K562 (cell line): Measurements from ENCODE around the gene TCF3. TPM values are rescaled to one million over a fixed set of nuclear protein-coding genes. Genes with fewer than 3 reads are reported as not detected.

Source experiments
- FOXP1 ChIP-seq: sonication (generic); formaldehyde crosslinking; IDR thresholded peaks from 2 replicates; pipeline ENCODE4 v1.8.0; 2022; ENCODE audit warnings: mild to moderate bottlenecking, missing genetic modification reagents
- IFI16 ChIP-seq: fragments of 250-450 bp; sonication (Bioruptor Pico); IDR thresholded peaks from 2 replicates; pipeline ENCODE4 v2.1.2; 2022; ENCODE audit warnings: mild to moderate bottlenecking, inconsistent platforms
- polyA plus RNA-seq, 8 experiments: library from polyadenylated mRNA; depleted of rRNA in 4 of 8; stranded (reverse) in 5 of 8; unstranded in 3 of 8; fragments of >200 nt; fragmentation: Nextera tagmentation in 2 of 8; fragmentation: Illumina TruSeq in 1 of 8; extraction: Ambion mirVana in 2 of 8; extraction: Trizol in 1 of 8; gene quantifications; 2 replicates each; pipeline versions ENCODE4 v1.2.1 to v1.2.3, GENCODE V29; 2011 to 2014; ENCODE audit warnings: inconsistent platforms in 1 of 8, missing spikeins in 1 of 8
- total RNA-seq, 7 experiments: library from RNA; depleted of rRNA in 6 of 7; stranded (reverse); fragments of >200 nt in 6 of 7; fragmentation: Illumina TruSeq in 2 of 7; extraction: Trizol in 2 of 7; gene quantifications; 2 replicates each; pipeline versions ENCODE4 v1.2.1 to v1.2.3, GENCODE V29; 2011 to 2021; ENCODE audit warnings: low replicate concordance in 1 of 7
- TF ChIP-seq, protein P1 (sequence below): fragments of 200-800 bp; sonication (Bioruptor generic); IDR thresholded peaks from 2 replicates; pipeline ENCODE4 v1.6.1; 2016; ENCODE audit warnings: missing genetic modification characterization, missing compliant biosample characterization
- TF ChIP-seq, protein P2 (sequence below): IDR thresholded peaks from 2 replicates; pipeline ENCODE4 v1.6.1; 2011; ENCODE audit warnings: borderline replicate concordance, low read depth, mild to moderate bottlenecking, moderate library complexity, low read length; ENCODE audit not compliant: insufficient read depth, poor library complexity, severe bottlenecking
- TF ChIP-seq, protein P3 (sequence below): fragments of 450-650 bp; IDR thresholded peaks from 2 replicates; pipeline ENCODE4 v1.6.1; 2018; ENCODE audit not compliant: partially characterized antibody
- TF ChIP-seq, protein P4 (sequence below), 2 experiments: fragments of 450-650 bp in 1 of 2; IDR thresholded peaks; 2 replicates each; pipeline ENCODE4 v1.6.1; 2011 to 2017; ENCODE audit warnings: low read depth in 2 of 2, antibody characterized with exemption in 1 of 2, borderline replicate concordance in 1 of 2, low read length in 1 of 2, mild to moderate bottlenecking in 1 of 2, mixed read lengths in 1 of 2; ENCODE audit not compliant: control insufficient read depth in 1 of 2
- TF ChIP-seq, protein P5 (sequence below), 2 experiments: IDR thresholded peaks; 2 replicates each; pipeline ENCODE4 v1.6.1; 2012; ENCODE audit warnings: improper control_type of control experiment in 2 of 2, low read depth in 2 of 2, low read length in 2 of 2, borderline replicate concordance in 1 of 2

Gene TCF3
- total and polyA plus RNA-seq, 9 of the 15 experiments (the other 6 are each of a cell fraction or from before 2014, with no cell fraction given) = 5.6 to 259 (median 84.0) TPM

DNA sequence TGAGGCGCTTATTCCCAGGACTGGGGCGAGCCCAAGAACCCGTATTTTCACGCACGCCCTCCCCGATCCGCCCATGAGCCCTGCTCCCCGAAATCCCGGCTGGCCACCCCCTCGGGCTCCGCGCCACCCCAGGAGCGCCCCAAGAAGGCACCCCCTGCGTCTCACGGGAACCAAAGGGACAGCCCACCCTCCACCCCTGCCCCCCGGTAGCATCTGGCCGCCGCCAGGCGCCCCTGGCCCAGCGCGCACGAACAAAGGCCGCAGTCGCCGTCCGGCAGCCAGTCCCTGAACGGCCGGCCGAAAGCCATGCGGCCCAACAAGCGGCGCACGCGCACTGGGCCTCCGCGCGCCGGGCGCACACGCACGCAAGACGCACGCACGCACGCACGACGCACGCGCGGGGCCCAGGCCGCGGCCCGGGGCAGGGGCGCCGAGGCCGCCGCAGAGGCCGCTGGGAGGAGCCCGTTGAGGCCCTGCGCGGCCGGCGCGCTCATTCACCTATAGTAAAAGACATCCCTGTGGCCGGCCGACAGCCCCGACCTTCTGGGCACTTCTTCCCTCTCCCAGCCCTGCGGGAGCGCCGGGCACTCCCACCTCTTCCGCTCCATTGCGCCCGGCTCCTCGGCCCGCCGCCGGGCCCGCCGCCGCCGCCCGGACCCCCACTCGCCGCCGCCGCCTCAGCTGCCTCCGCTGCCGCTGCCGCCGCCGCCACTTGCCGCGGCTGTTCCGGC is 60.2 kb downstream of the TCF3 start (continued):
- TF ChIP-seq, protein P1, sequence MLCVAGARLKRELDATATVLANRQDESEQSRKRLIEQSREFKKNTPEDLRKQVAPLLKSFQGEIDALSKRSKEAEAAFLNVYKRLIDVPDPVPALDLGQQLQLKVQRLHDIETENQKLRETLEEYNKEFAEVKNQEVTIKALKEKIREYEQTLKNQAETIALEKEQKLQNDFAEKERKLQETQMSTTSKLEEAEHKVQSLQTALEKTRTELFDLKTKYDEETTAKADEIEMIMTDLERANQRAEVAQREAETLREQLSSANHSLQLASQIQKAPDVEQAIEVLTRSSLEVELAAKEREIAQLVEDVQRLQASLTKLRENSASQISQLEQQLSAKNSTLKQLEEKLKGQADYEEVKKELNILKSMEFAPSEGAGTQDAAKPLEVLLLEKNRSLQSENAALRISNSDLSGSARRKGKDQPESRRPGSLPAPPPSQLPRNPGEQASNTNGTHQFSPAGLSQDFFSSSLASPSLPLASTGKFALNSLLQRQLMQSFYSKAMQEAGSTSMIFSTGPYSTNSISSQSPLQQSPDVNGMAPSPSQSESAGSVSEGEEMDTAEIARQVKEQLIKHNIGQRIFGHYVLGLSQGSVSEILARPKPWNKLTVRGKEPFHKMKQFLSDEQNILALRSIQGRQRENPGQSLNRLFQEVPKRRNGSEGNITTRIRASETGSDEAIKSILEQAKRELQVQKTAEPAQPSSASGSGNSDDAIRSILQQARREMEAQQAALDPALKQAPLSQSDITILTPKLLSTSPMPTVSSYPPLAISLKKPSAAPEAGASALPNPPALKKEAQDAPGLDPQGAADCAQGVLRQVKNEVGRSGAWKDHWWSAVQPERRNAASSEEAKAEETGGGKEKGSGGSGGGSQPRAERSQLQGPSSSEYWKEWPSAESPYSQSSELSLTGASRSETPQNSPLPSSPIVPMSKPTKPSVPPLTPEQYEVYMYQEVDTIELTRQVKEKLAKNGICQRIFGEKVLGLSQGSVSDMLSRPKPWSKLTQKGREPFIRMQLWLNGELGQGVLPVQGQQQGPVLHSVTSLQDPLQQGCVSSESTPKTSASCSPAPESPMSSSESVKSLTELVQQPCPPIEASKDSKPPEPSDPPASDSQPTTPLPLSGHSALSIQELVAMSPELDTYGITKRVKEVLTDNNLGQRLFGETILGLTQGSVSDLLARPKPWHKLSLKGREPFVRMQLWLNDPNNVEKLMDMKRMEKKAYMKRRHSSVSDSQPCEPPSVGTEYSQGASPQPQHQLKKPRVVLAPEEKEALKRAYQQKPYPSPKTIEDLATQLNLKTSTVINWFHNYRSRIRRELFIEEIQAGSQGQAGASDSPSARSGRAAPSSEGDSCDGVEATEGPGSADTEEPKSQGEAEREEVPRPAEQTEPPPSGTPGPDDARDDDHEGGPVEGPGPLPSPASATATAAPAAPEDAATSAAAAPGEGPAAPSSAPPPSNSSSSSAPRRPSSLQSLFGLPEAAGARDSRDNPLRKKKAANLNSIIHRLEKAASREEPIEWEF = no peak
- TF ChIP-seq IFI16 (CRISPR knock-in tag) (no peak), FOXP1 (CRISPR knock-in tag) (peak; percentile 89)
- TF ChIP-seq, protein P2, sequence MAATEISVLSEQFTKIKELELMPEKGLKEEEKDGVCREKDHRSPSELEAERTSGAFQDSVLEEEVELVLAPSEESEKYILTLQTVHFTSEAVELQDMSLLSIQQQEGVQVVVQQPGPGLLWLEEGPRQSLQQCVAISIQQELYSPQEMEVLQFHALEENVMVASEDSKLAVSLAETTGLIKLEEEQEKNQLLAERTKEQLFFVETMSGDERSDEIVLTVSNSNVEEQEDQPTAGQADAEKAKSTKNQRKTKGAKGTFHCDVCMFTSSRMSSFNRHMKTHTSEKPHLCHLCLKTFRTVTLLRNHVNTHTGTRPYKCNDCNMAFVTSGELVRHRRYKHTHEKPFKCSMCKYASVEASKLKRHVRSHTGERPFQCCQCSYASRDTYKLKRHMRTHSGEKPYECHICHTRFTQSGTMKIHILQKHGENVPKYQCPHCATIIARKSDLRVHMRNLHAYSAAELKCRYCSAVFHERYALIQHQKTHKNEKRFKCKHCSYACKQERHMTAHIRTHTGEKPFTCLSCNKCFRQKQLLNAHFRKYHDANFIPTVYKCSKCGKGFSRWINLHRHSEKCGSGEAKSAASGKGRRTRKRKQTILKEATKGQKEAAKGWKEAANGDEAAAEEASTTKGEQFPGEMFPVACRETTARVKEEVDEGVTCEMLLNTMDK = peak; percentile 5
- TF ChIP-seq, protein P3, sequence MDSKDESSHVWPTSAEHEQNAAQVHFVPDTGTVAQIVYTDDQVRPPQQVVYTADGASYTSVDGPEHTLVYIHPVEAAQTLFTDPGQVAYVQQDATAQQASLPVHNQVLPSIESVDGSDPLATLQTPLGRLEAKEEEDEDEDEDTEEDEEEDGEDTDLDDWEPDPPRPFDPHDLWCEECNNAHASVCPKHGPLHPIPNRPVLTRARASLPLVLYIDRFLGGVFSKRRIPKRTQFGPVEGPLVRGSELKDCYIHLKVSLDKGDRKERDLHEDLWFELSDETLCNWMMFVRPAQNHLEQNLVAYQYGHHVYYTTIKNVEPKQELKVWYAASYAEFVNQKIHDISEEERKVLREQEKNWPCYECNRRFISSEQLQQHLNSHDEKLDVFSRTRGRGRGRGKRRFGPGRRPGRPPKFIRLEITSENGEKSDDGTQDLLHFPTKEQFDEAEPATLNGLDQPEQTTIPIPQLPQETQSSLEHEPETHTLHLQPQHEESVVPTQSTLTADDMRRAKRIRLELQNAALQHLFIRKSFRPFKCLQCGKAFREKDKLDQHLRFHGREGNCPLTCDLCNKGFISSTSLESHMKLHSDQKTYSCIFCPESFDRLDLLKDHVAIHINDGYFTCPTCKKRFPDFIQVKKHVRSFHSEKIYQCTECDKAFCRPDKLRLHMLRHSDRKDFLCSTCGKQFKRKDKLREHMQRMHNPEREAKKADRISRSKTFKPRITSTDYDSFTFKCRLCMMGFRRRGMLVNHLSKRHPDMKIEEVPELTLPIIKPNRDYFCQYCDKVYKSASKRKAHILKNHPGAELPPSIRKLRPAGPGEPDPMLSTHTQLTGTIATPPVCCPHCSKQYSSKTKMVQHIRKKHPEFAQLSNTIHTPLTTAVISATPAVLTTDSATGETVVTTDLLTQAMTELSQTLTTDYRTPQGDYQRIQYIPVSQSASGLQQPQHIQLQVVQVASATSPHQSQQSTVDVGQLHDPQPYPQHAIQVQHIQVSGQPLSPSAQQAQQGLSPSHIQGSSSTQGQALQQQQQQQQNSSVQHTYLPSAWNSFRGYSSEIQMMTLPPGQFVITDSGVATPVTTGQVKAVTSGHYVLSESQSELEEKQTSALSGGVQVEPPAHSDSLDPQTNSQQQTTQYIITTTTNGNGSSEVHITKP = no peak
- TF ChIP-seq, protein P4, sequence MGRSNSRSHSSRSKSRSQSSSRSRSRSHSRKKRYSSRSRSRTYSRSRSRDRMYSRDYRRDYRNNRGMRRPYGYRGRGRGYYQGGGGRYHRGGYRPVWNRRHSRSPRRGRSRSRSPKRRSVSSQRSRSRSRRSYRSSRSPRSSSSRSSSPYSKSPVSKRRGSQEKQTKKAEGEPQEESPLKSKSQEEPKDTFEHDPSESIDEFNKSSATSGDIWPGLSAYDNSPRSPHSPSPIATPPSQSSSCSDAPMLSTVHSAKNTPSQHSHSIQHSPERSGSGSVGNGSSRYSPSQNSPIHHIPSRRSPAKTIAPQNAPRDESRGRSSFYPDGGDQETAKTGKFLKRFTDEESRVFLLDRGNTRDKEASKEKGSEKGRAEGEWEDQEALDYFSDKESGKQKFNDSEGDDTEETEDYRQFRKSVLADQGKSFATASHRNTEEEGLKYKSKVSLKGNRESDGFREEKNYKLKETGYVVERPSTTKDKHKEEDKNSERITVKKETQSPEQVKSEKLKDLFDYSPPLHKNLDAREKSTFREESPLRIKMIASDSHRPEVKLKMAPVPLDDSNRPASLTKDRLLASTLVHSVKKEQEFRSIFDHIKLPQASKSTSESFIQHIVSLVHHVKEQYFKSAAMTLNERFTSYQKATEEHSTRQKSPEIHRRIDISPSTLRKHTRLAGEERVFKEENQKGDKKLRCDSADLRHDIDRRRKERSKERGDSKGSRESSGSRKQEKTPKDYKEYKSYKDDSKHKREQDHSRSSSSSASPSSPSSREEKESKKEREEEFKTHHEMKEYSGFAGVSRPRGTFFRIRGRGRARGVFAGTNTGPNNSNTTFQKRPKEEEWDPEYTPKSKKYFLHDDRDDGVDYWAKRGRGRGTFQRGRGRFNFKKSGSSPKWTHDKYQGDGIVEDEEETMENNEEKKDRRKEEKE (IDR thresholded peaks at IDR 0.05; ENCODE audit: borderline replicate concordance in 1 of 2, control insufficient read depth in 1 of 2, low read depth in 2 of 2, low read length in 1 of 2) = no peak
- TF ChIP-seq, protein P5, sequence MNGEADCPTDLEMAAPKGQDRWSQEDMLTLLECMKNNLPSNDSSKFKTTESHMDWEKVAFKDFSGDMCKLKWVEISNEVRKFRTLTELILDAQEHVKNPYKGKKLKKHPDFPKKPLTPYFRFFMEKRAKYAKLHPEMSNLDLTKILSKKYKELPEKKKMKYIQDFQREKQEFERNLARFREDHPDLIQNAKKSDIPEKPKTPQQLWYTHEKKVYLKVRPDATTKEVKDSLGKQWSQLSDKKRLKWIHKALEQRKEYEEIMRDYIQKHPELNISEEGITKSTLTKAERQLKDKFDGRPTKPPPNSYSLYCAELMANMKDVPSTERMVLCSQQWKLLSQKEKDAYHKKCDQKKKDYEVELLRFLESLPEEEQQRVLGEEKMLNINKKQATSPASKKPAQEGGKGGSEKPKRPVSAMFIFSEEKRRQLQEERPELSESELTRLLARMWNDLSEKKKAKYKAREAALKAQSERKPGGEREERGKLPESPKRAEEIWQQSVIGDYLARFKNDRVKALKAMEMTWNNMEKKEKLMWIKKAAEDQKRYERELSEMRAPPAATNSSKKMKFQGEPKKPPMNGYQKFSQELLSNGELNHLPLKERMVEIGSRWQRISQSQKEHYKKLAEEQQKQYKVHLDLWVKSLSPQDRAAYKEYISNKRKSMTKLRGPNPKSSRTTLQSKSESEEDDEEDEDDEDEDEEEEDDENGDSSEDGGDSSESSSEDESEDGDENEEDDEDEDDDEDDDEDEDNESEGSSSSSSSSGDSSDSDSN (IDR thresholded peaks at IDR 0.05; ENCODE audit: borderline replicate concordance in 1 of 2, low read depth in 2 of 2, low read length in 2 of 2) = no peak
